Measurements from ENCODE around the gene EPB41L1.

EPB41L1 gene

GRCh38 chr20:36219671-36220220, 65.2 kb downstream of the EPB41L1 start:
- Histone ChIP-seq H3K9ac (no peak overlapping the region), H2AFZ (no peak overlapping the region), H3K27me3 (ENCODE audit: control insufficient read depth, insufficient read depth, low read length) (no peaks in the 10 kb centered on the region), H3K36me3 (ENCODE audit: control insufficient read depth, insufficient read depth, low read length) (no peaks in the 10 kb centered on the region), H3K4me3 (ENCODE audit: low read depth, low read length) (no peak overlapping the region), H3K4me1 (no peaks in the 10 kb centered on the region), H3K4me2 (ENCODE audit: low read length) (no peak overlapping the region), H3K27ac (no peak overlapping the region), H3K9me3 (ENCODE audit: control insufficient read depth, low read length) (no peaks in the 10 kb centered on the region), H3K79me2 (no peaks in the 10 kb centered on the region)
- no peak for TF ChIP-seq CTCF (IDR thresholded peaks at IDR 0.05)

- H3K4me3 ChIP-seq (ENCODE audit: low read depth, low read length): no peak overlapping the region
- H3K9ac ChIP-seq: no peak overlapping the region
- no peak overlapping the region for H3K4me2 ChIP-seq (ENCODE audit: low read length)
- H3K27ac ChIP-seq: no peak overlapping the region
- H2AFZ ChIP-seq: no peak overlapping the region
- H3K9me3 ChIP-seq (ENCODE audit: control insufficient read depth, low read length): no peaks in the 10 kb centered on the region
- TF ChIP-seq CTCF (IDR thresholded peaks at IDR 0.05): no peak
- H3K4me1 ChIP-seq: no peaks in the 10 kb centered on the region
- H3K27me3 ChIP-seq (ENCODE audit: control insufficient read depth, insufficient read depth, low read length): no peaks in the 10 kb centered on the region
- no peaks in the 10 kb centered on the region for H3K79me2 ChIP-seq
- no peaks in the 10 kb centered on the region for H3K36me3 ChIP-seq (ENCODE audit: control insufficient read depth, insufficient read depth, low read length)
Measured at GRCh38 chr20:36225666-36226065, 71.1 kb downstream of the EPB41L1 start.

- H3K9ac ChIP-seq: no peak overlapping the region
- H3K4me2 ChIP-seq (ENCODE audit: low read length): no peak overlapping the region
- no peak for TF ChIP-seq CTCF (IDR thresholded peaks at IDR 0.05)
- H3K9me3 ChIP-seq (ENCODE audit: control insufficient read depth, low read length): no peaks in the 10 kb centered on the region
- H3K27me3 ChIP-seq (ENCODE audit: control insufficient read depth, insufficient read depth, low read length): no peaks in the 10 kb centered on the region
- H2AFZ ChIP-seq: no peak overlapping the region
- H3K79me2 ChIP-seq: no peaks in the 10 kb centered on the region
- H3K27ac ChIP-seq: no peak overlapping the region
- no peaks in the 10 kb centered on the region for H3K4me1 ChIP-seq
- no peaks in the 10 kb centered on the region for H3K36me3 ChIP-seq (ENCODE audit: control insufficient read depth, insufficient read depth, low read length)
- H3K4me3 ChIP-seq (ENCODE audit: low read depth, low read length): no peak overlapping the region
Measured at GRCh38 chr20:36228770-36229169, 74.2 kb downstream of the EPB41L1 start.

GRCh38 chr20:36230019-36230418, 75.5 kb downstream of the EPB41L1 start:
- no peak overlapping the region for H3K4me3 ChIP-seq (ENCODE audit: low read depth, low read length)
- H3K9me3 ChIP-seq (ENCODE audit: control insufficient read depth, low read length): no peaks in the 10 kb centered on the region
- no peaks in the 10 kb centered on the region for H3K4me1 ChIP-seq
- no peaks in the 10 kb centered on the region for H3K36me3 ChIP-seq (ENCODE audit: control insufficient read depth, insufficient read depth, low read length)
- H3K79me2 ChIP-seq: no peaks in the 10 kb centered on the region
- no peaks in the 10 kb centered on the region for H3K27me3 ChIP-seq (ENCODE audit: control insufficient read depth, insufficient read depth, low read length)
- no peak for TF ChIP-seq CTCF (IDR thresholded peaks at IDR 0.05)
- H2AFZ ChIP-seq: no peak overlapping the region
- H3K9ac ChIP-seq: no peak overlapping the region
- no peak overlapping the region for H3K27ac ChIP-seq
- H3K4me2 ChIP-seq (ENCODE audit: low read length): no peak overlapping the region

- Histone ChIP-seq H3K27me3 (ENCODE audit: control insufficient read depth, insufficient read depth, low read length) (no peaks in the 10 kb centered on the region), H3K9ac (no peak overlapping the region), H3K4me3 (ENCODE audit: low read depth, low read length) (no peak overlapping the region), H3K27ac (no peak overlapping the region), H2AFZ (no peak overlapping the region), H3K79me2 (peaks cover 7% of the 10 kb centered on the region), H3K36me3 (ENCODE audit: control insufficient read depth, insufficient read depth, low read length) (no peaks in the 10 kb centered on the region), H3K4me2 (ENCODE audit: low read length) (no peak overlapping the region), H3K9me3 (ENCODE audit: control insufficient read depth, low read length) (no peaks in the 10 kb centered on the region), H3K4me1 (peaks cover 3% of the 10 kb centered on the region)
- no peak for TF ChIP-seq CTCF (IDR thresholded peaks at IDR 0.05)
Measured at GRCh38 chr20:36231331-36231730, 76.8 kb downstream of the EPB41L1 start.
